GM19455 (cell line): ENCODE data around the gene PACS2.
"Not testable (repeated sequence)": the region's sequence is repeated elsewhere in the genome, so short reads cannot be mapped to it uniquely, and the experiment has no call there.

Source experiments
- ATAC-seq: cut with Tn5 transposase; IDR thresholded peaks from one replicate; pipeline ENCODE4 v1.9.1; 2021; ENCODE audit not compliant: unreplicated experiment

The PACS2 gene

GRCh38 chr14:105314287-105315200 lies at the start of gene PACS2:
PACS2 (plus strand) TSS chr14:105314748; CDS start chr14:105314919, 171 bp downstream.
- ATAC-seq, result peak; percentile 64

- ATAC-seq, result no peak
These were observed 46.6 kb upstream of the PACS2 start for GRCh38 chr14:105267820-105268548.

- ATAC-seq, result no peak
These were observed 45.7 kb upstream of the PACS2 start for GRCh38 chr14:105268736-105269354.

- ATAC-seq, result no peak
These were observed 45.1 kb upstream of the PACS2 start for GRCh38 chr14:105269405-105269804.

- no peak for ATAC-seq
These were observed 43.2 kb upstream of the PACS2 start for GRCh38 chr14:105271224-105271890.

- no peak for ATAC-seq
These were observed 41.9 kb upstream of the PACS2 start for GRCh38 chr14:105272623-105273022.

- no peak for ATAC-seq
These were observed 41.5 kb upstream of the PACS2 start for GRCh38 chr14:105273062-105273461.

- ATAC-seq, result no peak
These were observed 39.9 kb upstream of the PACS2 start for GRCh38 chr14:105274637-105275036.

GRCh38 chr14:105275267-105275946 lies 39.1 kb upstream of the PACS2 start:
- no peak for ATAC-seq

- not testable (repeated sequence) for ATAC-seq
These were observed 37.1 kb upstream of the PACS2 start for GRCh38 chr14:105277448-105277847.

GRCh38 chr14:105279642-105280361 lies 34.7 kb upstream of the PACS2 start:
- ATAC-seq, result no peak

- no peak for ATAC-seq
These were observed 34.0 kb upstream of the PACS2 start for GRCh38 chr14:105280525-105280924.

- no peak for ATAC-seq
These were observed 33.0 kb upstream of the PACS2 start for GRCh38 chr14:105281371-105282097.

GRCh38 chr14:105282098-105282725 lies 32.3 kb upstream of the PACS2 start:
- ATAC-seq, result no peak

- ATAC-seq, result no peak
These were observed 31.5 kb upstream of the PACS2 start for GRCh38 chr14:105283028-105283427.

- ATAC-seq, result no peak
These were observed 30.6 kb upstream of the PACS2 start for GRCh38 chr14:105283899-105284298.

- no peak for ATAC-seq
These were observed 29.4 kb upstream of the PACS2 start for GRCh38 chr14:105285174-105285573.

GRCh38 chr14:105286759-105287144 lies 27.8 kb upstream of the PACS2 start:
- no peak for ATAC-seq
